HepG2 (cell line): ENCODE measurements around the gene FRMD5. TPM values are rescaled to one million over a fixed set of nuclear protein-coding genes. Genes with fewer than 3 reads are reported as not detected.

Experiments used
- ADNP ChIP-seq: sonication (generic); formaldehyde crosslinking; IDR thresholded peaks from 2 replicates; pipeline ENCODE4 v1.4.0; 2020; ENCODE audit warnings: missing genetic modification reagents
- ESRRA ChIP-seq: sonication (generic); formaldehyde crosslinking; IDR thresholded peaks from 2 replicates; pipeline ENCODE4 v1.5.1; 2020; ENCODE audit warnings: mild to moderate bottlenecking, low read depth, missing genetic modification reagents
- FOXO1 ChIP-seq: sonication (generic); formaldehyde crosslinking; IDR thresholded peaks from 2 replicates; pipeline ENCODE4 v1.4.0; 2020; ENCODE audit warnings: missing genetic modification reagents
- GABPB1 ChIP-seq: IDR thresholded peaks from 2 replicates; pipeline ENCODE4 v1.6.1; 2016; ENCODE audit warnings: mild to moderate bottlenecking, missing genetic modification reagents, moderate library complexity, missing compliant biosample characterization
- GATAD1 ChIP-seq: IDR thresholded peaks from 2 replicates; pipeline ENCODE4 v1.6.1; 2016; ENCODE audit warnings: missing genetic modification reagents, missing compliant biosample characterization
- HES4 ChIP-seq: sonication (generic); formaldehyde crosslinking; IDR thresholded peaks from 2 replicates; pipeline ENCODE4 v1.9.0; 2021; ENCODE audit warnings: mild to moderate bottlenecking, missing genetic modification reagents, borderline replicate concordance
- HMG20A ChIP-seq: IDR thresholded peaks from 2 replicates; pipeline ENCODE4 v1.6.1; 2016; ENCODE audit warnings: borderline replicate concordance
- HNF4A ChIP-seq: sonication (generic); formaldehyde crosslinking; IDR thresholded peaks from 2 replicates; pipeline ENCODE4 v1.4.0; 2020; ENCODE audit warnings: missing genetic modification reagents
- JUND ChIP-seq: sonication (generic); formaldehyde crosslinking; IDR thresholded peaks from 2 replicates; pipeline ENCODE4 v1.8.0; 2022; ENCODE audit warnings: mild to moderate bottlenecking, missing genetic modification reagents
- MAFF ChIP-seq: IDR thresholded peaks from 2 replicates; pipeline ENCODE4 v1.6.1; 2011; ENCODE audit warnings: low read depth, low read length, improper control_type of control experiment
- MIER2 ChIP-seq: IDR thresholded peaks from 2 replicates; pipeline ENCODE4 v1.6.1; 2016; ENCODE audit warnings: missing biosample characterization, missing genetic modification reagents
- MIXL1 ChIP-seq: IDR thresholded peaks from 2 replicates; pipeline ENCODE4 v1.6.1; 2016
- RXRA ChIP-seq: sonication (generic); formaldehyde crosslinking; IDR thresholded peaks from 2 replicates; pipeline ENCODE4 v1.5.1; 2020; ENCODE audit warnings: missing genetic modification reagents
- SALL1 ChIP-seq: sonication (generic); formaldehyde crosslinking; IDR thresholded peaks from 2 replicates; pipeline ENCODE4 v1.8.0; 2022; ENCODE audit warnings: mild to moderate bottlenecking, missing genetic modification reagents
- SOX13 ChIP-seq, 3 experiments: fragments of 450-650 bp in 1 of 3; sonication (generic) in 1 of 3; formaldehyde crosslinking in 1 of 3; IDR thresholded peaks in 2 of 3; conservative IDR thresholded peaks in 1 of 3; 2 replicates each; pipeline versions ENCODE4 v1.5.0 to v1.6.1; 2016 to 2020; ENCODE audit warnings: antibody characterized with exemption in 1 of 3, mild to moderate bottlenecking in 1 of 3, missing compliant biosample characterization in 1 of 3, missing genetic modification reagents in 1 of 3, moderate library complexity in 1 of 3
- SOX6 ChIP-seq, 2 experiments: fragments of 450-650 bp in 1 of 2; sonication (generic) in 1 of 2; formaldehyde crosslinking in 1 of 2; IDR thresholded peaks; 2 replicates each; pipeline versions ENCODE4 v1.4.0 to v1.6.1; 2017 to 2020; ENCODE audit warnings: antibody characterized with exemption in 1 of 2, mild to moderate bottlenecking in 1 of 2, missing genetic modification reagents in 1 of 2
- TBX2 ChIP-seq: sonication (generic); formaldehyde crosslinking; IDR thresholded peaks from 2 replicates; pipeline ENCODE4 v1.5.0; 2020; ENCODE audit warnings: missing genetic modification reagents, mild to moderate bottlenecking, borderline replicate concordance
- TCF7 ChIP-seq: sonication (generic); IDR thresholded peaks from 2 replicates; pipeline ENCODE4 v1.6.1; 2016; ENCODE audit warnings: antibody characterized with exemption, low read depth
- ZBTB7A ChIP-seq: sonication (generic); formaldehyde crosslinking; IDR thresholded peaks from 2 replicates; pipeline ENCODE4 v1.8.0; 2022; ENCODE audit warnings: mild to moderate bottlenecking, missing genetic modification reagents
- ZFP62 ChIP-seq: sonication (generic); formaldehyde crosslinking; IDR thresholded peaks from 2 replicates; pipeline ENCODE4 v1.4.0; 2020; ENCODE audit warnings: missing genetic modification reagents
- ZFYVE20 ChIP-seq: sonication (generic); formaldehyde crosslinking; IDR thresholded peaks from 2 replicates; pipeline ENCODE4 v1.8.0; 2023; ENCODE audit warnings: low read depth, mild to moderate bottlenecking, moderate library complexity, missing genetic modification reagents, borderline replicate concordance
- ZNF256 ChIP-seq: sonication (generic); formaldehyde crosslinking; conservative IDR thresholded peaks from 2 replicates; pipeline ENCODE4 v1.4.0; 2020; ENCODE audit warnings: missing genetic modification reagents
- ZNF644 ChIP-seq: IDR thresholded peaks from 2 replicates; pipeline ENCODE4 v1.6.1; 2016; ENCODE audit warnings: low read depth
- ZNF674 ChIP-seq: sonication (generic); formaldehyde crosslinking; IDR thresholded peaks from 2 replicates; pipeline ENCODE4 v1.5.0; 2020; ENCODE audit warnings: low read depth, mild to moderate bottlenecking, missing genetic modification reagents
- polyA plus RNA-seq, 8 experiments: library from polyadenylated mRNA; depleted of rRNA in 3 of 8; stranded (reverse) in 7 of 8; unstranded in 1 of 8; fragments of >200 nt; fragmentation: Illumina TruSeq in 4 of 8; extraction: Trizol in 4 of 8; gene quantifications; 2 replicates each; pipeline versions ENCODE4 v1.2.1 to v1.2.3, GENCODE V29; 2011 to 2016; ENCODE audit warnings: low read depth in 4 of 8, missing spikeins in 1 of 8, mixed read lengths in 1 of 8; ENCODE audit not compliant: insufficient read depth in 1 of 8
- total RNA-seq, 5 experiments: library from RNA; depleted of rRNA; stranded (reverse); fragments of >200 nt; fragmentation: Illumina TruSeq; extraction: Trizol; gene quantifications; 2 replicates each; pipeline ENCODE4 v1.2.3, GENCODE V29; 2016; ENCODE audit warnings: low read depth in 1 of 5
- TF ChIP-seq, protein P1 (sequence below): sonication (generic); formaldehyde crosslinking; IDR thresholded peaks from 2 replicates; pipeline ENCODE4 v1.4.0; 2020; ENCODE audit warnings: missing genetic modification reagents
- TF ChIP-seq, protein P2 (sequence below), 2 experiments: sonication (generic) in 1 of 2; formaldehyde crosslinking in 1 of 2; IDR thresholded peaks; 2 replicates each; pipeline versions ENCODE4 v1.4.0 to v1.6.1; 2018 to 2020; ENCODE audit warnings: missing genetic modification reagents in 2 of 2, borderline replicate concordance in 1 of 2, low read depth in 1 of 2, mild to moderate bottlenecking in 1 of 2, missing biosample characterization in 1 of 2
- TF ChIP-seq, protein P3 (sequence below): IDR thresholded peaks from 2 replicates; pipeline ENCODE4 v1.6.1; 2012; ENCODE audit warnings: low read depth, low read length, improper control_type of control experiment

FRMD5 gene
- total and polyA plus RNA-seq, 2 of the 13 experiments (the other 11 are each of a cell fraction or from before 2014, with no cell fraction given) = 0.93 to 1.5 TPM

DNA sequence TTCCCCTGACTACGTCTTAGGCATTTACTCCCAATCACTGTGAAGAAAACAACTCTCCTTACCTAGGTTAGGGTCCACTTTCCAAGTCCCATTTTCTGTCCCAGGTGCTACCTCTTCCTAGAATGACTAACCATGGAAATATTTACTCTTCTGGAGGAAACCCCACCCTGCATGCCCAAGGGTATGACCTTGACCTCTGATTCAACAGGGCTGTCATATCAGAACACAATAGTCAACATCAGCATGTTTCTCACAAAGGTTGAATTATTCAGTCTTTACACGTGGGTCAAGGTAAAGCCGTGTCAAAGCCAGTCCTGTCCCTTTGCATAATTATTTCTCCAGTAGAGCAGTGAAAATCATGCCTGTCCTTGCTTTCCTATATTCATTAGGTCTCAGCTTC is 4.3 kb upstream of the FRMD5 start (continued):
- TF ChIP-seq, protein P1, sequence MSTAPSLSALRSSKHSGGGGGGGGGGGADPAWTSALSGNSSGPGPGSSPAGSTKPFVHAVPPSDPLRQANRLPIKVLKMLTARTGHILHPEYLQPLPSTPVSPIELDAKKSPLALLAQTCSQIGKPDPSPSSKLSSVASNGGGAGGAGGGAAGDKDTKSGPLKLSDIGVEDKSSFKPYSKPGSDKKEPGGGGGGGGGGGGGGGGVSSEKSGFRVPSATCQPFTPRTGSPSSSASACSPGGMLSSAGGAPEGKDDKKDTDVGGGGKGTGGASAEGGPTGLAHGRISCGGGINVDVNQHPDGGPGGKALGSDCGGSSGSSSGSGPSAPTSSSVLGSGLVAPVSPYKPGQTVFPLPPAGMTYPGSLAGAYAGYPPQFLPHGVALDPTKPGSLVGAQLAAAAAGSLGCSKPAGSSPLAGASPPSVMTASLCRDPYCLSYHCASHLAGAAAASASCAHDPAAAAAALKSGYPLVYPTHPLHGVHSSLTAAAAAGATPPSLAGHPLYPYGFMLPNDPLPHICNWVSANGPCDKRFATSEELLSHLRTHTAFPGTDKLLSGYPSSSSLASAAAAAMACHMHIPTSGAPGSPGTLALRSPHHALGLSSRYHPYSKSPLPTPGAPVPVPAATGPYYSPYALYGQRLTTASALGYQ = 0 out of 2 replicates have a peak, but pooled peaks have one; percentile 16
- 0 out of 2 replicates have a peak, but pooled peaks have one; percentile 24 for TF ChIP-seq GATAD1
- no peak for TF ChIP-seq ZNF674 (CRISPR knock-in tag)
- peak; percentile 70 for TF ChIP-seq MAFF
- TF ChIP-seq, protein P2, sequence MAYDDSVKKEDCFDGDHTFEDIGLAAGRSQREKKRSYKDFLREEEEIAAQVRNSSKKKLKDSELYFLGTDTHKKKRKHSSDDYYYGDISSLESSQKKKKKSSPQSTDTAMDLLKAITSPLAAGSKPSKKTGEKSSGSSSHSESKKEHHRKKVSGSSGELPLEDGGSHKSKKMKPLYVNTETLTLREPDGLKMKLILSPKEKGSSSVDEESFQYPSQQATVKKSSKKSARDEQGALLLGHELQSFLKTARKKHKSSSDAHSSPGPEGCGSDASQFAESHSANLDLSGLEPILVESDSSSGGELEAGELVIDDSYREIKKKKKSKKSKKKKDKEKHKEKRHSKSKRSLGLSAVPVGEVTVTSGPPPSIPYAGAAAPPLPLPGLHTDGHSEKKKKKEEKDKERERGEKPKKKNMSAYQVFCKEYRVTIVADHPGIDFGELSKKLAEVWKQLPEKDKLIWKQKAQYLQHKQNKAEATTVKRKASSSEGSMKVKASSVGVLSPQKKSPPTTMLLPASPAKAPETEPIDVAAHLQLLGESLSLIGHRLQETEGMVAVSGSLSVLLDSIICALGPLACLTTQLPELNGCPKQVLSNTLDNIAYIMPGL (CRISPR knock-in tag; IDR thresholded peaks at IDR 0.05; ENCODE audit: borderline replicate concordance in 1 of 2, low read depth in 1 of 2) = 0 out of 4 replicates have a peak, but pooled peaks of 1 of the 2 experiments have one; percentile 30
- TF ChIP-seq ZFYVE20 (CRISPR knock-in tag) = no peak
- TF ChIP-seq, protein P3, sequence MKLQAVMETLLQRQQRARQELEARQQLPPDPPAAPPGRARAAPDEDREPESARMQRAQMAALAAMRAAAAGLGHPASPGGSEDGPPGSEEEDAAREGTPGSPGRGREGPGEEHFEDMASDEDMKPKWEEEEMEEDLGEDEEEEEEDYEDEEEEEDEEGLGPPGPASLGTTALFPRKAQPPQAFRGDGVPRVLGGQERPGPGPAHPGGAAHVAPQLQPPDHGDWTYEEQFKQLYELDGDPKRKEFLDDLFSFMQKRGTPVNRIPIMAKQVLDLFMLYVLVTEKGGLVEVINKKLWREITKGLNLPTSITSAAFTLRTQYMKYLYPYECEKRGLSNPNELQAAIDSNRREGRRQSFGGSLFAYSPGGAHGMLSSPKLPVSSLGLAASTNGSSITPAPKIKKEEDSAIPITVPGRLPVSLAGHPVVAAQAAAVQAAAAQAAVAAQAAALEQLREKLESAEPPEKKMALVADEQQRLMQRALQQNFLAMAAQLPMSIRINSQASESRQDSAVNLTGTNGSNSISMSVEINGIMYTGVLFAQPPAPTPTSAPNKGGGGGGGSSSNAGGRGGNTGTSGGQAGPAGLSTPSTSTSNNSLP = peak; percentile 75
- TF ChIP-seq HNF4A (CRISPR knock-in tag) = peak; percentile 62
- peak; percentile 90 for TF ChIP-seq ESRRA (CRISPR knock-in tag)
- TF ChIP-seq SALL1 (CRISPR knock-in tag) = peak; percentile 64; the same call in 1 of the 2 replicates
- TF ChIP-seq ZFP62 = no peak
- TF ChIP-seq ZNF644 (CRISPR knock-in tag) = peak; percentile 61
- no peak for TF ChIP-seq ZBTB7A (CRISPR knock-in tag)
- TF ChIP-seq HMG20A (CRISPR knock-in tag) = peak; percentile 82
- TF ChIP-seq FOXO1 (CRISPR knock-in tag) = peak; percentile 63; the same call in 1 of the 2 replicates
- no peak for TF ChIP-seq GABPB1 (CRISPR knock-in tag)
- TF ChIP-seq MIER2 (CRISPR knock-in tag) = peak; percentile 71
- peak; percentile 77; the same call in 1 of the 2 replicates for TF ChIP-seq JUND (CRISPR knock-in tag)
- TF ChIP-seq MIXL1 (CRISPR knock-in tag) = 0 out of 2 replicates have a peak, but pooled peaks have one; percentile 37
- TF ChIP-seq ADNP (CRISPR knock-in tag) = no peak
- TF ChIP-seq RXRA (CRISPR knock-in tag) = peak; percentile 80; the same call in 1 of the 2 replicates
- TF ChIP-seq SOX13 (IDR thresholded peaks at IDR 0.05) = peak; percentile 88
- peak in 1 of 2 experiments; percentile 99; a peak in 2 of 4 replicates for TF ChIP-seq SOX13 (CRISPR knock-in tag; conservative IDR thresholded peaks at IDR 0.05 in 1 of 2, IDR thresholded peaks at IDR 0.05 in 1 of 2)
- TF ChIP-seq HES4 = no peak
- no peak for TF ChIP-seq SOX6 (IDR thresholded peaks at IDR 0.05)
- TF ChIP-seq SOX6 (CRISPR knock-in tag; IDR thresholded peaks at IDR 0.05) = peak; percentile 98
- TF ChIP-seq TBX2 (CRISPR knock-in tag) = peak; percentile 46; the same call in 1 of the 2 replicates
- TF ChIP-seq TCF7 = 0 out of 2 replicates have a peak, but pooled peaks have one; percentile 13
- TF ChIP-seq ZNF256 = no peak
